Activated naive CD8-positive, alpha-beta T cell treated with anti-CD3 and anti-CD28 coated beads, Interleukin-2, amount 50 U/mL, for 16 hours (primary cell): Measurements from ENCODE around the gene IL17RA.

Experiments
- DNase-seq: peaks from one replicate; pipeline ENCODE4 v3.0.0-alpha.2; 2020; ENCODE audit warnings: low read depth, low spot score

Gene IL17RA

DNA sequence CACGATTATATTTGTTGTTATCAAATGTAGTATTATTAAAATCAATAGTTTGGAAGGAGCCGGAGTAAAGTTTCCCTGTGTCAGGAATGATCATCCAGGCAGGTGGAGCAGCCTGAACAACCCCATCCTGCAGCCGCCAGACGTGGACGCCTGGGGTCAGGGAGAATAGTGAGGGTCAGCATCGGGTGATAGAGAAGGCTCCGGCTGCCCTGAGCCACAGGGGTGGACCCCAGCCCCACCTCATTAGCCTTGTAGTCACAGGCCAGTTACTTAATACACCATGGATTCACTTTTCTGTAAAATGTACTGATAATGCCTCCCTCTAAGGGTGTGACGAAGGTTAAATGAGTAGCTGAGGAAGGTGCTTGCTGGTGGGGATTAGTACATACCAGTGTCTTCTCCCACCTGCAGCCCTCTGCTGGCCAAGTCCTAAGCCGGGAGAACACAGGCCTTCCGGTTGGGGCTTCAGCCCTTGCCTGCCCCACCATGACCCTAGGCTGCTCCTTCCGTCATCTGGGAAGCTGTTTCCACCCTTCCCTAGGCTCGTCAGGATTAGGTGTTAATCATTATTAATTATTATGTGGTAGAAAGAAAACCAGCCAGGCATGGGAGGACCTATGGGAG, 21.5 kb downstream of the IL17RA start:
- no peak for DNase-seq

DNA sequence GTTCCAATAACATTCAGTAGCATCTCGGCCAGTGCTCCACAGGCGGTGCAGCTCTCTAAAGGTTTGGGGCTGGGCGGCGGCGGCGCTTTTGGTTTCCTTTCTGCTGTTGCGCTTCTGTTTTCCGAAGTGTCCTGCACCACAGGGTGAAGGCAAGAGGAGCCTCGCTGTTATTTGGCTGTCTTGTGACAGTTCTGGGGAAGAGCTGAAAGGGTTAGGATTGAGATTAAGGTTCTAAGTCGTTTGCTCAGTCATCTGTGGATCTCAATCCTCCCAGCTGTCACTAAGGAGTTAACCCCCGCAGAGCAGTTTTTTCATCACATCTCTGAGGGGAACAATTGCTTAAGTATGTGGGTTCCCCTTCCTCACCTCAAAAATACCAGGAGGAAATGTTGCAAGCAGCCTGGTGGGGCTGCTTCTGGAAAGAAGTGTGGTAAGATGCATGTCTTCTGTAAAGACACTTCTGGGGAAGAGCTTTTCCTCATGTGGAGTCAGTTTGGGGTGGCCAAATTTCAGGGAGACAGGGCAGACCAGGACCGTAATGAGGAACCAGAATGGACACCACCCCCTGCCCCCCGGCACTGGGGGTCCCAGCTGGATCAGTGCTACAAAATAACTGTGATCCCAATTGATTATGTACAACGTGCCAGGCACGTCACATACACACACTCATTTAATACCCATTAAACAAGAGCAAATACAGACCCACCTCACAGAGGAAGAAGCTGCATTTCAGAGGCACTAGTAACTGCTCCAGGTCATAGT, 22.2 kb downstream of the IL17RA start:
- DNase-seq: no peak

DNA sequence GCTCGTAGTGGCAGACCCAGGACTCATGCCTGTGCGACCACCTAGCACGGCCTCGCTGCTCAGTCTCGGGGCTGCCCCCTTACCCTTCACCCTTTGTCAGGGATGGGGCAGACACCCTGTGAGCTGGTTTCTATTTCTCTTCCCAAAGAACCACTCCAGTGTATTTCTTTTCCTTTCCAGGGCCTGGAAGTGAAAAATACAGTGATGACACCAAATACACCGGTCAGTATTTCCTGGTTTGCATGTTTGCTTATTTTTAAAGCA, 22.7 kb downstream of the IL17RA start:
- no peak for DNase-seq

DNA sequence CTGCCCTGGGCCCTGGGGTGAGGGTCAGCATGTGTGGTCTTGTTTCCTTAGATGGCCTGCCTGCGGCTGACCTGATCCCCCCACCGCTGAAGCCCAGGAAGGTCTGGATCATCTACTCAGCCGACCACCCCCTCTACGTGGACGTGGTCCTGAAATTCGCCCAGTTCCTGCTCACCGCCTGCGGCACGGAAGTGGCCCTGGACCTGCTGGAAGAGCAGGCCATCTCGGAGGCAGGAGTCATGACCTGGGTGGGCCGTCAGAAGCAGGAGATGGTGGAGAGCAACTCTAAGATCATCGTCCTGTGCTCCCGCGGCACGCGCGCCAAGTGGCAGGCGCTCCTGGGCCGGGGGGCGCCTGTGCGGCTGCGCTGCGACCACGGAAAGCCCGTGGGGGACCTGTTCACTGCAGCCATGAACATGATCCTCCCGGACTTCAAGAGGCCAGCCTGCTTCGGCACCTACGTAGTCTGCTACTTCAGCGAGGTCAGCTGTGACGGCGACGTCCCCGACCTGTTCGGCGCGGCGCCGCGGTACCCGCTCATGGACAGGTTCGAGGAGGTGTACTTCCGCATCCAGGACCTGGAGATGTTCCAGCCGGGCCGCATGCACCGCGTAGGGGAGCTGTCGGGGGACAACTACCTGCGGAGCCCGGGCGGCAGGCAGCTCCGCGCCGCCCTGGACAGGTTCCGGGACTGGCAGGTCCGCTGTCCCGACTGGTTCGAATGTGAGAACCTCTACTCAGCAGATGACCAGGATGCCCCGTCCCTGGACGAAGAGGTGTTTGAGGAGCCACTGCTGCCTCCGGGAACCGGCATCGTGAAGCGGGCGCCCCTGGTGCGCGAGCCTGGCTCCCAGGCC, 23.7 kb downstream of the IL17RA start:
- no peak for DNase-seq

DNA sequence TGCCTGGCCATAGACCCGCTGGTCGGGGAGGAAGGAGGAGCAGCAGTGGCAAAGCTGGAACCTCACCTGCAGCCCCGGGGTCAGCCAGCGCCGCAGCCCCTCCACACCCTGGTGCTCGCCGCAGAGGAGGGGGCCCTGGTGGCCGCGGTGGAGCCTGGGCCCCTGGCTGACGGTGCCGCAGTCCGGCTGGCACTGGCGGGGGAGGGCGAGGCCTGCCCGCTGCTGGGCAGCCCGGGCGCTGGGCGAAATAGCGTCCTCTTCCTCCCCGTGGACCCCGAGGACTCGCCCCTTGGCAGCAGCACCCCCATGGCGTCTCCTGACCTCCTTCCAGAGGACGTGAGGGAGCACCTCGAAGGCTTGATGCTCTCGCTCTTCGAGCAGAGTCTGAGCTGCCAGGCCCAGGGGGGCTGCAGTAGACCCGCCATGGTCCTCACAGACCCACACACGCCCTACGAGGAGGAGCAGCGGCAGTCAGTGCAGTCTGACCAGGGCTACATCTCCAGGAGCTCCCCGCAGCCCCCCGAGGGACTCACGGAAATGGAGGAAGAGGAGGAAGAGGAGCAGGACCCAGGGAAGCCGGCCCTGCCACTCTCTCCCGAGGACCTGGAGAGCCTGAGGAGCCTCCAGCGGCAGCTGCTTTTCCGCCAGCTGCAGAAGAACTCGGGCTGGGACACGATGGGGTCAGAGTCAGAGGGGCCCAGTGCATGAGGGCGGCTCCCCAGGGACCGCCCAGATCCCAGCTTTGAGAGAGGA, 24.5 kb downstream of the IL17RA start:
- DNase-seq: no peak

DNA sequence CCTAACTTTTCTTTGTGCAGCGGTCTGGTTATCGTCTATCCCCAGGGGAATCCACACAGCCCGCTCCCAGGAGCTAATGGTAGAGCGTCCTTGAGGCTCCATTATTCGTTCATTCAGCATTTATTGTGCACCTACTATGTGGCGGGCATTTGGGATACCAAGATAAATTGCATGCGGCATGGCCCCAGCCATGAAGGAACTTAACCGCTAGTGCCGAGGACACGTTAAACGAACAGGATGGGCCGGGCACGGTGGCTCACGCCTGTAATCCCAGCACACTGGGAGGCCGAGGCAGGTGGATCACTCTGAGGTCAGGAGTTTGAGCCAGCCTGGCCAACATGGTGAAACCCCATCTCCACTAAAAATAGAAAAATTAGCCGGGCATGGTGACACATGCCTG, 25.2 kb downstream of the IL17RA start:
- DNase-seq: no peak

DNA sequence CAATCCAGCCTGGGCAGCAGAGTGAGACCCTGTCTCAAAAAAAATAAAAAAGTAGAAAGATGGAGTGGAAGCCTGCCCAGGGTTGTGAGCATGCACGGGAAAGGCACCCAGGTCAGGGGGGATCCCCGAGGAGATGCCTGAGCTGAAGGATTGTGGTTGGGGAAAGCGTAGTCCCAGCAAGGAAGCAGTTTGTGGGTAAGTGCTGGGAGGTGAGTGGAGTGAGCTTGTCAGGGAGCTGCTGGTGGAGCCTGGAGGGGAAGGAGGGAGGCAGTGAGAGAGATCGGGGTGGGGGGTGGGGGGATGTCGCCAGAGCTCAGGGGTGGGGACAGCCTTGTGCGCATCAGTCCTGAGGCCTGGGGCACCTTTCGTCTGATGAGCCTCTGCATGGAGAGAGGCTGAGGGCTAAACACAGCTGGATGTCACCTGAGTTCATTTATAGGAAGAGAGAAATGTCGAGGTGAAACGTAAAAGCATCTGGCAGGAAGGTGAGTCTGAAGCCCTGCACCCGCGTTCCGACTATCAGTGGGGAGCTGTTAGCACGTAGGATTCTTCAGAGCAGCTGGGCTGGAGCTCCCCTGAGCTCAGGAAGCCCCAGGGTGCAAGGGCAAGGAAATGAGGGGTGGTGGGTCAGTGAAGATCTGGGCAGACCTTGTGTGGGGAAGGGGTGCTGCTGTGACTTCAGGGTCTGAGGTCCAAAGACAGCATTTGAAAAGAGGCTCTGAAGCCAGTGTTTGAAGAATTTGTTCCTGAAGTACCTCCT, 26.2 kb downstream of the IL17RA start:
- DNase-seq: no peak

DNA sequence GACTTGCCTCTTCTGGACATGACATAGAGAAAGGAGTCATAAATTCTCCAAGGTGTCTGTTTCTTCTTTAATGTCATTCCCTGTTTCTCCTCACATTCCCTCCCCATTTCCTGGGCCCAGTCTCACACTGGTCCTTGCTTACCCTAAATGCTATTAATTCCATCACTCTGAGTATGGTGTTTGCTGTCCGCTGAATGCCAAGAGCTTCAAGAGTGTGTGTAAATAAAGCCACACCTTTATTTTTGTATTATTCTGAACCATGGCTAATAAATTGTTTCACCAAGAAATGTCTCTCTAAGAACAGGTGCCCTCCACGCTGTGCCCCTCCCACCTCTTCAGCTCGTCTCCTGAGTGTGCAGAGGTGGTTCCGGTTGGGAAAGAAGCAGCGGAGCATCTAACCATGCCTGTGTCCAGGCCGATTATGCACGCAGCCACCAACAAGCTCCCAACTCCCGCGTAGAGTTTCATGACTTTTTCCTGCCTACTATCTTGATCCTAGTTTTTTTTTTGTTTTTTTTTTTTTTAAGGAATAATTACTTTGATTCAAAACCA, 27.8 kb downstream of the IL17RA start:
- DNase-seq: no peak

DNA sequence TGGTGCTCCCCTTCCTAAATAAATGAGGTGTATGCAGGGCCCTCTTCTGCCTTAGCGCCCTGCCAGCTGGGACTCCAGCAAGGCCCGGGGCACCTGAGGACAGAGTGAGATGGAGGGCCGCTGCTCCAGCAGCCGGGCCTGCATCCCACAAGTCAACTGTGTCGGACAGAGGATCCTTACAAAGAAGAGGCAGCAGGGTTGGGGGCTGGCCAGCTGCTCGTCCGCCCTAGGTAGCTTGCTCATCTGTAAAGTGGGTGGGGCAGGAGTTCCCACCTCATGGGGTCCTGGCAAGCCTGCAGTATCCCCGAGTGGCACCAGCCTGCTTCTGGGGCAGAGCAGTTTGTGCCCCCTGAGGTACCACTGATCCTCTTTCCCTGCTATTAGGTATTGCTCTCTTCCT, 28.8 kb downstream of the IL17RA start:
- DNase-seq: no peak

DNA sequence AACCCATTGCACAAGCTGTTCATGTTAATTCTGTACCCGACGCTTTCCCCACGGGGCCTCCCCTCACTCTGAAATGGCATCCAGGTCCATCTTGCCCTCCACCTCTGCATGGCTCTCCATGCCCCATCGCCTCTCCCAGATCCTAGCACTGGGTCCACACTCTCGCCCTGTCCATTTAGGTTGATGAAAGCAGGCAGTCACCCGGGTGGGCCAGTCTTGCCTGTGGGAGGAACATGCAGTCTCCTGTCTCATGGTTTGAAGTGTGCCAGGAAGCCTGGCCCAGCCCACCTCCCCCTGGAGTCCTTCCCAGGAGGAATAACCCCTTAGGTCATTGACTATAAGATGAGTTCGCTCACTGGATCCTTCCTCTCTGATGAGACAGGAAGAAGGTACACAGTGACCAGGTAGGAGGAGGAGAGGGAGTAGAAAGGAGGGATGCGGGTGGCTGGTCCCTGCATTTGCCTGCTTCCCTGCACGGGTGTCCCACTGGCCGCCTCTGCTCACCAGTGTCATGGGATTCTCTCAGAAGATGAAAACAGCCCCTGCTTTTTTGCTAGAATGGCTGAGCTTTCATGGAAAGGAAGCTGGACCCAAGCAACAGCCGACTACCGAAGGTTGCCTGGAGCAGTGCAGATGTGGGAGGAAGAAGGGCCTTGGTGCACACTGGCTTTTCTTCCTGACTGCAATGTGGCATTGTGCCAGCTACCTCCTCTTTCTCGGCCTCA, 29.5 kb downstream of the IL17RA start:
- no peak for DNase-seq

DNA sequence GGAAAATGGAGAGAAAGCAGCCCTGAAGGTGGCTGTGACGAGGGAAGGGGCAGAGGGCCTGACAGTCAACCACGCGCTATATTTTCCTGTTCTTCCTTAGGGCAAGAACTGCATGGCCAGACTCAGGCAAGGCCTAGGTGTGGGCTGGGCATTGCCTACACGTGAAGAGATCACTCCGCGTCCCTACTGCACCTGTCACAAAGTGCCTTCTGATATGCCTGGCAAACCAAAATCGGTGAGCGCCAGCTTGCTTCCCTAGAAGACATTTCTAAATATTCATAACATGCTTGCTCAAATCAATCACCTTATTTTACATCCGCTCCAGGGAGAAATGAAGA, 30.1 kb downstream of the IL17RA start:
- no peak for DNase-seq

DNA sequence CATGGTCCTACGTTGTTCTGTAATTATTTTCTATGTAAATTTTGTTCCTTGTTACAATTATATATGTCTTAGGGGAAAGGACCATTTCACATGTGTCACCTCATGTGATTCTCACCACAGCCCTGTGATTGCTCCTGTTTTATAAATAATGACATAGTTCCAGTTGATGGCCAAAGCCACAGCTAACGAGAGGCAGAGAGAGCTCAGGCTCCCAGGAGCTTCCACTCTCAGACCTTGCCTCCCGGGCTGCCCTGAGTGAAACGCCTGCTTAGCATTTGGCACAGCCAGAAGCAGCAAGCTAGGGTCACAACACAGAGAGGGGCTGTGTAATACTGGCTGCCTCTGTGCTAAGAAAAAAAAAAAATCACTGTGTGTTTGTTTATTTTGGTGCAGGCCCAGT, 30.4 kb downstream of the IL17RA start:
- no peak for DNase-seq

DNA sequence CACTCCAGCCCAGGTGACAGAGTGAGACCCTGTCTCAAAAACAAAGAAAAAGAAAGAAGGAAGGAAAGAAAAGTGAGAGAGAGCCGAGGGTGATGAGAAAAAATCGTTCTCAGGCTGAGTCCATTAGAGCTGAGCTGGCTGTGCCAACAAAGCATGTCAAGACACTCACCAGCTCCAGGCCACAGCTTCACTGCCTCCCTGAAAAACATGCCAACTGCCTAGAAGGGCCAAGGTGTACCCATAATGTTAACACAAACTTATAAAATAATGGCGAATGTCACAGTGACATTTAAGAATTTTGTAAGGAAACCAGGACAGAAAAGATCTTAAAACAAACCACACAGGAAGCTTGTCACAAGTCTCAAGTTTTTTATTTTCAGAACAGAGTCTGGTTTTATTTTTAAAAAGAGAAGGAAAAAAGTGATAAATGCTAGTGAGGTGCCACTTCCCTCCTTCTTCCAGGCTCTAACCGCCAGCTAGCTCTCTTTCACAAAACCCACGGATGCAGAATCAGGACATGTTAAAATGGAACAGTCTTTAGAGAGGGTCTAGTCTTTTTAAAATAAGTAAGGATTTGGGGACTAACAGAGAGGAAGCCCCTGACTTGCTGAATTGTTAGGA, 31.3 kb downstream of the IL17RA start:
- no peak for DNase-seq

DNA sequence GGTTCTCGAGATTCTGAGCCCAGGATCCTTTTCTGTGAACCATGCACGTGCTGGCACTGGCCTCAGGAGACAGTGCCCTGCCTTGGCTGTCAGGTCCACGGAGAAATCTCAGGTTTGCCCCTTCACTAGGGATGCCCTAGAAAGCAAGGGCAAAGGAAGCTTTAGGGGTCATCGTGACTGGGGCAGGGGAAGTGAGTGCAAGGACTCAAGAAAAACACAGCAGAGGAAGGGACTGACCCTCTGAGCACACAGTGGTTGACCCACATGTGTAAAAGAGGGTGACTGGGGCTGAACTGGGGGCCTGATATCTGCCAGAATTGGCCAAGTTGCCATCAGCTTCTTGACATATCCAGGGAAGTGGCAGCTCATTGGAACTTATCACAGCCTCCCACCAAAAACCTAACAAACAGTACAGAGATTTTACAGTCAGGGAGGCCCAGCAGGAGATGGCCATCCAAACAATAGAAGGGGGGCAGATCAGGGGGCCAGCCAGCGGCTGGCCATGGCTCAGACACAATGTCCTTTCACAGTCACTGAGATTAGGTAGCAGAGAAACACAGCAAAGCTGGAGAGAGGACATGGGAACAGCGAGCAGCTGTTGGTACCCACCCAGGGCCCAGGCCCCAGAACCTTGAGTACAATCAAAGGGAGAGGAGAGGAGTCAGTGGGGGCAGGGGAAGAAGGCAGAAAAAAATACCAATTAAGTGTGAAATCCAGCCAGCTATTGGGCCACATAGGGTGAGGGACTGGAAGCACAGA, 32.0 kb downstream of the IL17RA start:
- no peak for DNase-seq

DNA sequence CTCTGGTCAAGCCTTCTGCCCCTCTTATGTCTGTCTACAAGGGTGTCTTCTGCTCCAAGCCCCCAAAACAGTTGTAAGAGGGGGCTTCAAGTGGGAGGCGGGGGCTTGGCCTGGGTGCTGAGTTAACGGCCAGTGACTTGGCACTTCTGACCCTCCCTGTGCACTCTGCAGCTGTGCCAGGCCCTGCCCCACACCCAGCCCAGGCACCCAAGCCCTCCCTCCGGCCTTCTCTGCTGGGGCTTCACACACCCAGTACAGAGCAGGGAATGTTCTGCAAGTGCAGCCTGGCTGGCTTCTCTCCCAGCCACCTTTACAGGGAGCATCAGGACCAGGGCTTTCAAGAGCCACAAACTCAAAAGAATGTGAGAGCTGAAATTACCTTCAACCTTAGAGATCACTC, 32.6 kb downstream of the IL17RA start:
- DNase-seq: no peak

DNA sequence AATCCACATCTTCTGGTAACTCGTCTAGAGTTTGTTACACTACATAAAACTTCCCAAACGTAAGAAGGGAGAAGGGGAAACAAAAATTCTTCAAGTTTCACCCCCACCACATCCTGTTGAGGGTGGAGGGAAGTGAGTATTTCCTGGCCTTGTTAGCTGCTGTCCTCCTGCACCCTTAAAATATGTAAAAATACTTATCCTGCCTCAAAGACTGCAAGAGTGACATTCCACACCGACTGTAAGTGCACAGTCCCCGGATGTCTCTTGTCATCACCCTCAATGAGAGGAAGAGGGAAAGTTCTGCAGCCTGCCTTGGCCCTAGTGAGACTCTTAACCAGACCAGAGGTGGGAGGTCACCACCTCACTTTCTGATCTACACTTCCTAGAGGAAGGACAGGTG, 33.1 kb downstream of the IL17RA start:
- DNase-seq: no peak

DNA sequence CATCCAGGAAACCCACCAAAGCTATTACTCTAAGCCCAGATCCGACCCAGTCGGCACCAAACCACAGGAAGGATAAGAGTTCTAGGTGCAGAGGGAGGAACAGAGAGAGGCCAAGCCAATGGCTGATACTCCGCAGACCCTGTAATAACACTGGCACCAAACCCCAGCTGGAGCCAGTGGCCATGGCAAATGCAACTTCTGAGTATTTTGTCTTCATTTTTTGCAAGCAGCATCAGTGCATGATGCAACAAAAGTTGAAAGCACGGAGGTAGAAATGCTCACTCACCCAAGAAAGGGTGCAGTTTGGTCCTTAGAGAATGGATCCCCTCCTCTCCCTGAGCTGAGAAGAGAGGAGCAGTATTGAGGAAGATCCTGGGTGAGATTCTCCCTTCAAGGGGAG, 33.5 kb downstream of the IL17RA start:
- no peak for DNase-seq

DNA sequence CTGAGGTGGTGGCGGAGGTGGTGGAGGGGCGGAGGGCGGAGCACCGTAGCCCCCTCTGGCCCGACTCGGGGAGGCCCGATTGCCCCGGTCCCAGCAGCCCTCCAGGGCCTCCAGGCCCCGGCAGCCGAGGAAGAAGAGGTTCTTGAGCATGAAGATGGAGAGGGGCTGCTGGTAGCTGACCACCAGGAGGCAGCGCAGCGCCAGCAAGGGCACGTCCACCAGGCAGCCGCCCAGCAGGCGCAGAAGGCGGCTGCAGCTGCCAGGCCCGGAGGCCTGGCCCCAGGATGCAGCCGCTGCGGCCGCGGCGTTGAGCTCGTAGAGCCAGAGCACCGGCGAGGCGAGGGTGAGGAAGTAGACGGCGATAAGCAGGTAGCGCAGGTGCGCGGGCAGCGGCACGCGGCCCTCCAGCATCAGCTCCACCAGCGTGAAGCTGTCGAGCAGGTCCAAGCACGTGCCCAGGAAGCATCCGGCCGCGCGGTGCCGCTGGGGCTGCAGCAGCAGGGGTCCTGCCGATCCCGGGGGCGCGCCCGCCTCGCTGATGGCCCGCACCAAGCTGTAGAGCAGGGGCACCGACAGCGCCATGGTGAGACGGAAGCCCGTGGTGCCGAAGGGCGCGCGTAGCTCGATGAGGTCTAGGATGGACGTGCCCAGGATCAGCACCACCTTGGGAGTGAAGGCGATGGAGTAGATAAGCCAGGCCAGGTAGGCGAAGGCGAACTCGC, 34.8 kb downstream of the IL17RA start:
- no peak for DNase-seq

DNA sequence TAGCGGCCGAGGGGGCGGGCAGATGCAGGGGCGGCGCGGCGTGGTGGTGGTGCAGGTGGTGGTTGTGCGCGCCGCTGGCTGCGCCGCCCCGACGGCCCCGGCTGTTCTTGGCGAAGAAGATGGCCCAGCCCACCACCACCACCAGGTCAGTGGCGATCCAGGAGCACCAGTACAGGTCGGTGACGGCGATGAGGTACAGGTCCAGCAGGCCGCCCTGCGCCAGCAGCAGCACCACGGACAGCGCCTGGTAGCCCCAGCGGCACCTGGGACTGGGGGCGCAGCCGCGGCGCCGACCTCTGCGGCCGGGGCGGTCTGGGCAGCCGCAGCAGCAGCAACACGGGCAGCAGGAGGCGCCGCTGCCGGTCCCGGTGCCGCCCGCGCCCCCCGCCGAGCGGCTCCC, 35.5 kb downstream of the IL17RA start:
- DNase-seq: no peak
